ENCODE data around the gene GPR107. TPM values are rescaled to one million over a fixed set of nuclear protein-coding genes. Genes with fewer than 3 reads are reported as not detected.

GPR107 gene
- total and polyA plus RNA-seq, 2 experiments from 2014 or later, result 6.2 to 30.7 TPM

- no peaks in the 10 kb centered on the region for H3K36me3 Mint-ChIP-seq (ENCODE audit: low read depth)
- DNase-seq (ENCODE audit: low spot score) (no peak), ATAC-seq (peak; percentile 50)
- peaks cover 18% of the 10 kb centered on the region for H3K27me3 Mint-ChIP-seq (ENCODE audit: insufficient read depth, low read depth, poor library complexity)
- H3K4me3 Mint-ChIP-seq, result peak overlapping the region; percentile 17; the same call in 1 of the 3 replicates
- peaks cover 15% of the 10 kb centered on the region; the same call in 1 of the 2 replicates for H4K20me1 ChIP-seq (replicated peaks; ENCODE audit: insufficient read depth)
- no peak overlapping the region for H3K4me3 ChIP-seq
- H3K9me3 Mint-ChIP-seq, result no peaks in the 10 kb centered on the region; the same call in 2 of the 3 replicates
- H3K27ac ChIP-seq (ENCODE audit: low read depth), result peak overlapping the region; percentile 69; the same call in 1 of the 2 replicates
- H3F3A ChIP-seq (replicated peaks; ENCODE audit: low read depth), result no peaks in the 10 kb centered on the region
- no peaks in the 10 kb centered on the region for H3K27me3 ChIP-seq (ENCODE audit: insufficient read depth)
- peaks cover 36% of the 10 kb centered on the region for H3K4me1 Mint-ChIP-seq
- no peak overlapping the region; the same call in 1 of the 2 replicates for H3K4me2 ChIP-seq
- peak overlapping the region; percentile 85 for H3K27ac Mint-ChIP-seq
- H3K4me1 ChIP-seq (ENCODE audit: insufficient read depth), result peaks cover 24% of the 10 kb centered on the region; the same call in 1 of the 2 replicates
- TF ChIP-seq STAT1 (IDR thresholded peaks at IDR 0.05; ENCODE audit: unreplicated experiment), result no peak
- no peak for TF ChIP-seq ZNF331 (CRISPR knock-in tag; IDR thresholded peaks at IDR 0.05; ENCODE audit: low read depth)
- TF ChIP-seq POLR2AphosphoS5 (IDR thresholded peaks at IDR 0.05; ENCODE audit: low read depth), result no peak
- TF ChIP-seq, protein P1, sequence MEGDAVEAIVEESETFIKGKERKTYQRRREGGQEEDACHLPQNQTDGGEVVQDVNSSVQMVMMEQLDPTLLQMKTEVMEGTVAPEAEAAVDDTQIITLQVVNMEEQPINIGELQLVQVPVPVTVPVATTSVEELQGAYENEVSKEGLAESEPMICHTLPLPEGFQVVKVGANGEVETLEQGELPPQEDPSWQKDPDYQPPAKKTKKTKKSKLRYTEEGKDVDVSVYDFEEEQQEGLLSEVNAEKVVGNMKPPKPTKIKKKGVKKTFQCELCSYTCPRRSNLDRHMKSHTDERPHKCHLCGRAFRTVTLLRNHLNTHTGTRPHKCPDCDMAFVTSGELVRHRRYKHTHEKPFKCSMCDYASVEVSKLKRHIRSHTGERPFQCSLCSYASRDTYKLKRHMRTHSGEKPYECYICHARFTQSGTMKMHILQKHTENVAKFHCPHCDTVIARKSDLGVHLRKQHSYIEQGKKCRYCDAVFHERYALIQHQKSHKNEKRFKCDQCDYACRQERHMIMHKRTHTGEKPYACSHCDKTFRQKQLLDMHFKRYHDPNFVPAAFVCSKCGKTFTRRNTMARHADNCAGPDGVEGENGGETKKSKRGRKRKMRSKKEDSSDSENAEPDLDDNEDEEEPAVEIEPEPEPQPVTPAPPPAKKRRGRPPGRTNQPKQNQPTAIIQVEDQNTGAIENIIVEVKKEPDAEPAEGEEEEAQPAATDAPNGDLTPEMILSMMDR (conservative IDR thresholded peaks at IDR 0.05; ENCODE audit: low read depth in 2 of 2), result no peak
- TF ChIP-seq, protein P2, sequence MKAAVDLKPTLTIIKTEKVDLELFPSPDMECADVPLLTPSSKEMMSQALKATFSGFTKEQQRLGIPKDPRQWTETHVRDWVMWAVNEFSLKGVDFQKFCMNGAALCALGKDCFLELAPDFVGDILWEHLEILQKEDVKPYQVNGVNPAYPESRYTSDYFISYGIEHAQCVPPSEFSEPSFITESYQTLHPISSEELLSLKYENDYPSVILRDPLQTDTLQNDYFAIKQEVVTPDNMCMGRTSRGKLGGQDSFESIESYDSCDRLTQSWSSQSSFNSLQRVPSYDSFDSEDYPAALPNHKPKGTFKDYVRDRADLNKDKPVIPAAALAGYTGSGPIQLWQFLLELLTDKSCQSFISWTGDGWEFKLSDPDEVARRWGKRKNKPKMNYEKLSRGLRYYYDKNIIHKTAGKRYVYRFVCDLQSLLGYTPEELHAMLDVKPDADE (IDR thresholded peaks at IDR 0.05), result no peak
- TF ChIP-seq CREB1 (CRISPR knock-in tag; IDR thresholded peaks at IDR 0.05; ENCODE audit: low read depth), result no peak
- TF ChIP-seq, protein P3, sequence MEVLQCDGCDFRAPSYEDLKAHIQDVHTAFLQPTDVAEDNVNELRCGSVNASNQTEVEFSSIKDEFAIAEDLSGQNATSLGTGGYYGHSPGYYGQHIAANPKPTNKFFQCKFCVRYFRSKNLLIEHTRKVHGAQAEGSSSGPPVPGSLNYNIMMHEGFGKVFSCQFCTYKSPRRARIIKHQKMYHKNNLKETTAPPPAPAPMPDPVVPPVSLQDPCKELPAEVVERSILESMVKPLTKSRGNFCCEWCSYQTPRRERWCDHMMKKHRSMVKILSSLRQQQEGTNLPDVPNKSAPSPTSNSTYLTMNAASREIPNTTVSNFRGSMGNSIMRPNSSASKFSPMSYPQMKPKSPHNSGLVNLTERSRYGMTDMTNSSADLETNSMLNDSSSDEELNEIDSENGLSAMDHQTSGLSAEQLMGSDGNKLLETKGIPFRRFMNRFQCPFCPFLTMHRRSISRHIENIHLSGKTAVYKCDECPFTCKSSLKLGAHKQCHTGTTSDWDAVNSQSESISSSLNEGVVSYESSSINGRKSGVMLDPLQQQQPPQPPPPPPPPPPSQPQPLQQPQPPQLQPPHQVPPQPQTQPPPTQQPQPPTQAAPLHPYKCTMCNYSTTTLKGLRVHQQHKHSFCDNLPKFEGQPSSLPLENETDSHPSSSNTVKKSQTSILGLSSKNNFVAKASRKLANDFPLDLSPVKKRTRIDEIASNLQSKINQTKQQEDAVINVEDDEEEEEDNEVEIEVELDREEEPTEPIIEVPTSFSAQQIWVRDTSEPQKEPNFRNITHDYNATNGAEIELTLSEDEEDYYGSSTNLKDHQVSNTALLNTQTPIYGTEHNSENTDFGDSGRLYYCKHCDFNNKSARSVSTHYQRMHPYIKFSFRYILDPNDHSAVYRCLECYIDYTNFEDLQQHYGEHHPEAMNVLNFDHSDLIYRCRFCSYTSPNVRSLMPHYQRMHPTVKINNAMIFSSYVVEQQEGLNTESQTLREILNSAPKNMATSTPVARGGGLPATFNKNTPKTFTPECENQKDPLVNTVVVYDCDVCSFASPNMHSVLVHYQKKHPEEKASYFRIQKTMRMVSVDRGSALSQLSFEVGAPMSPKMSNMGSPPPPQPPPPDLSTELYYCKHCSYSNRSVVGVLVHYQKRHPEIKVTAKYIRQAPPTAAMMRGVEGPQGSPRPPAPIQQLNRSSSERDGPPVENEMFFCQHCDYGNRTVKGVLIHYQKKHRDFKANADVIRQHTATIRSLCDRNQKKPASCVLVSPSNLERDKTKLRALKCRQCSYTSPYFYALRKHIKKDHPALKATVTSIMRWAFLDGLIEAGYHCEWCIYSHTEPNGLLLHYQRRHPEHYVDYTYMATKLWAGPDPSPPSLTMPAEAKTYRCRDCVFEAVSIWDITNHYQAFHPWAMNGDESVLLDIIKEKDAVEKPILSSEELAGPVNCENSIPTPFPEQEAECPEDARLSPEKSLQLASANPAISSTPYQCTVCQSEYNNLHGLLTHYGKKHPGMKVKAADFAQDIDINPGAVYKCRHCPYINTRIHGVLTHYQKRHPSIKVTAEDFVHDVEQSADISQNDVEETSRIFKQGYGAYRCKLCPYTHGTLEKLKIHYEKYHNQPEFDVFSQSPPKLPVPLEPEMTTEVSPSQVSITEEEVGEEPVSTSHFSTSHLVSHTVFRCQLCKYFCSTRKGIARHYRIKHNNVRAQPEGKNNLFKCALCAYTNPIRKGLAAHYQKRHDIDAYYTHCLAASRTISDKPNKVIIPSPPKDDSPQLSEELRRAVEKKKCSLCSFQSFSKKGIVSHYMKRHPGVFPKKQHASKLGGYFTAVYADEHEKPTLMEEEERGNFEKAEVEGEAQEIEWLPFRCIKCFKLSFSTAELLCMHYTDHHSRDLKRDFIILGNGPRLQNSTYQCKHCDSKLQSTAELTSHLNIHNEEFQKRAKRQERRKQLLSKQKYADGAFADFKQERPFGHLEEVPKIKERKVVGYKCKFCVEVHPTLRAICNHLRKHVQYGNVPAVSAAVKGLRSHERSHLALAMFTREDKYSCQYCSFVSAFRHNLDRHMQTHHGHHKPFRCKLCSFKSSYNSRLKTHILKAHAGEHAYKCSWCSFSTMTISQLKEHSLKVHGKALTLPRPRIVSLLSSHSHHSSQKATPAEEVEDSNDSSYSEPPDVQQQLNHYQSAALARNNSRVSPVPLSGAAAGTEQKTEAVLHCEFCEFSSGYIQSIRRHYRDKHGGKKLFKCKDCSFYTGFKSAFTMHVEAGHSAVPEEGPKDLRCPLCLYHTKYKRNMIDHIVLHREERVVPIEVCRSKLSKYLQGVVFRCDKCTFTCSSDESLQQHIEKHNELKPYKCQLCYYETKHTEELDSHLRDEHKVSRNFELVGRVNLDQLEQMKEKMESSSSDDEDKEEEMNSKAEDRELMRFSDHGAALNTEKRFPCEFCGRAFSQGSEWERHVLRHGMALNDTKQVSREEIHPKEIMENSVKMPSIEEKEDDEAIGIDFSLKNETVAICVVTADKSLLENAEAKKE (CRISPR knock-in tag; IDR thresholded peaks at IDR 0.05), result no peak
- TF ChIP-seq EZH2phosphoT487 (IDR thresholded peaks at IDR 0.05; ENCODE audit: unreplicated experiment), result no peak
- no peak for TF ChIP-seq EZH2 (IDR thresholded peaks at IDR 0.05; ENCODE audit: low read depth, unreplicated experiment)
- TF ChIP-seq REST (IDR thresholded peaks at IDR 0.05; ENCODE audit: unreplicated experiment), result no peak
- no peak for TF ChIP-seq JUNB (IDR thresholded peaks at IDR 0.05; ENCODE audit: unreplicated experiment)
- TF ChIP-seq ZNF114 (CRISPR knock-in tag; IDR thresholded peaks at IDR 0.05), result no peak
- no peak for TF ChIP-seq NANOG (IDR thresholded peaks at IDR 0.05; ENCODE audit: borderline replicate concordance)
- H3K79me2 ChIP-seq (replicated peaks; ENCODE audit: insufficient read depth), result peaks cover 62% of the 10 kb centered on the region
- H2AFZ ChIP-seq, result no peak overlapping the region
- H3K9me2 ChIP-seq (ENCODE audit: insufficient read depth), result no peaks in the 10 kb centered on the region
- H3K36me3 ChIP-seq (ENCODE audit: insufficient read depth), result no peaks in the 10 kb centered on the region
Observed at GRCh38 chr9:130185490-130186031, 131.9 kb downstream of the GPR107 start.

Measured in GM23338 (cell line).